ENCODE measurements around the gene PLB1.
"Not testable (repeated sequence)": the region's sequence is repeated elsewhere in the genome, so short reads cannot be mapped to it uniquely, and the experiment has no call there.

PLB1 gene

GRCh38 chr2:28543316-28544035, 47.6 kb downstream of the PLB1 start:
- TF ChIP-seq Cebpa-rat (IDR thresholded peaks at IDR 0.05), result no peak
- Histone ChIP-seq H3K9ac (no peak overlapping the region), H3K27ac (no peak overlapping the region), H3K4me2 (no peak overlapping the region), H3K9me3 (no peaks in the 10 kb centered on the region), H3K4me3 (no peak overlapping the region), H3K4me1 (peaks cover 4% of the 10 kb centered on the region; the same call in 1 of the 2 replicates), H3K36me3 (no peaks in the 10 kb centered on the region), H3K27me3 (no peaks in the 10 kb centered on the region), H4K20me1 (no peaks in the 10 kb centered on the region)

GRCh38 chr2:28544036-28544346, 48.1 kb downstream of the PLB1 start:
- Histone ChIP-seq H3K4me1 (peaks cover 4% of the 10 kb centered on the region; the same call in 1 of the 2 replicates), H3K4me2 (no peak overlapping the region), H3K9ac (no peak overlapping the region), H3K27ac (no peak overlapping the region), H3K9me3 (no peaks in the 10 kb centered on the region), H3K4me3 (no peak overlapping the region), H3K36me3 (no peaks in the 10 kb centered on the region), H4K20me1 (no peaks in the 10 kb centered on the region), H3K27me3 (no peaks in the 10 kb centered on the region)
- TF ChIP-seq Cebpa-rat (IDR thresholded peaks at IDR 0.05), result no peak

- Histone ChIP-seq H4K20me1 (no peaks in the 10 kb centered on the region), H3K4me2 (no peak overlapping the region), H3K4me1 (peaks cover 4% of the 10 kb centered on the region; the same call in 1 of the 2 replicates), H3K4me3 (no peak overlapping the region), H3K36me3 (no peaks in the 10 kb centered on the region), H3K27me3 (no peaks in the 10 kb centered on the region), H3K9ac (no peak overlapping the region), H3K9me3 (no peaks in the 10 kb centered on the region), H3K27ac (no peak overlapping the region)
- no peak for TF ChIP-seq Cebpa-rat (IDR thresholded peaks at IDR 0.05)
Observed at GRCh38 chr2:28544405-28544921, 48.6 kb downstream of the PLB1 start.

GRCh38 chr2:28544922-28545589, 49.2 kb downstream of the PLB1 start:
- Histone ChIP-seq H3K9me3 (no peaks in the 10 kb centered on the region), H4K20me1 (no peaks in the 10 kb centered on the region), H3K4me2 (no peak overlapping the region), H3K4me3 (no peak overlapping the region), H3K9ac (no peak overlapping the region), H3K27ac (no peak overlapping the region), H3K4me1 (peaks cover 4% of the 10 kb centered on the region; the same call in 1 of the 2 replicates), H3K27me3 (no peaks in the 10 kb centered on the region), H3K36me3 (no peaks in the 10 kb centered on the region)
- TF ChIP-seq Cebpa-rat (IDR thresholded peaks at IDR 0.05), result no peak

DNA sequence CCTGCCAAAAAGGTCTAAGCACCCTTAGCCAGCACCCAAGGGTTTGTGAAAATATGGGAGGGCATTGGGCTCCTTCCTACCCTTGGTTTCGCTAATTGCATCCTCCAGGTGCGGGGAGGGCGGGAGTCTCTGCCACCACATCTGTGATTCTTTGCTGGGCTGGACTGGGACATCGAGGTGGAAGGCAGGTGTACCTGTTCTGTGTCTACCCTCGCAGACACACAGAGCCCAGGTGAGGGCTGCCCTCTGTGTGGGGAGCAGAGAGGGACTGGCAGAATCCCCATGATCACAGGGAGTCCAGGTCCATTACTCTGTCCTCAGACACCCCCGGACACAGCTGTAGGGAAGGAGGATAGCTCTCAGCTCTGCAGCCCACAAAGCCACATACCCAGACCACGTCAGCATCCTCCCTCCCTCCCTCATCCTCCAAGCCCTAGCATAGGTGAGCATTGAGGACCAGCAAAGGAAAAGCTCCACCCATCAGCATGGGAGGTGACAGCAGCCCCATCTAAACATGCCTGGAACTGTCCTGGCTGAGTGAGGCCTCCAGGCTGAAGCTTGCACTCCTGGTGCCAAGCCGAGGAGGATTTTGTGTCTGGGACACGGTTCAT, 49.8 kb downstream of the PLB1 start:
- Histone ChIP-seq H4K20me1 (no peaks in the 10 kb centered on the region), H3K4me3 (no peak overlapping the region), H3K36me3 (no peaks in the 10 kb centered on the region), H3K27me3 (no peaks in the 10 kb centered on the region), H3K9ac (no peak overlapping the region), H3K4me2 (no peak overlapping the region), H3K9me3 (no peaks in the 10 kb centered on the region), H3K4me1 (peaks cover 4% of the 10 kb centered on the region; the same call in 1 of the 2 replicates), H3K27ac (no peak overlapping the region)
- TF ChIP-seq Cebpa-rat (IDR thresholded peaks at IDR 0.05), result no peak

- TF ChIP-seq Cebpa-rat (IDR thresholded peaks at IDR 0.05), result no peak
- Histone ChIP-seq H3K4me2 (no peak overlapping the region), H3K9me3 (no peaks in the 10 kb centered on the region), H3K36me3 (no peaks in the 10 kb centered on the region), H3K27me3 (no peaks in the 10 kb centered on the region), H4K20me1 (no peaks in the 10 kb centered on the region), H3K9ac (no peak overlapping the region), H3K4me3 (no peak overlapping the region), H3K4me1 (peaks cover 4% of the 10 kb centered on the region; the same call in 1 of the 2 replicates), H3K27ac (no peak overlapping the region)
Observed at GRCh38 chr2:28546242-28546641, 50.4 kb downstream of the PLB1 start.

GRCh38 chr2:28547223-28547860, 51.5 kb downstream of the PLB1 start:
- Histone ChIP-seq H3K4me2 (no peak overlapping the region), H3K9me3 (no peaks in the 10 kb centered on the region), H3K9ac (no peak overlapping the region), H3K27me3 (no peaks in the 10 kb centered on the region), H3K27ac (no peak overlapping the region), H4K20me1 (no peaks in the 10 kb centered on the region), H3K36me3 (no peaks in the 10 kb centered on the region), H3K4me3 (no peak overlapping the region), H3K4me1 (peaks cover 4% of the 10 kb centered on the region; the same call in 1 of the 2 replicates)
- no peak for TF ChIP-seq Cebpa-rat (IDR thresholded peaks at IDR 0.05)

- no peak overlapping the region for H3K4me2 ChIP-seq
- no peak overlapping the region for H3K4me3 ChIP-seq
- H3K9me3 ChIP-seq, result no peaks in the 10 kb centered on the region
- peaks cover 4% of the 10 kb centered on the region; the same call in 1 of the 2 replicates for H3K4me1 ChIP-seq
- TF ChIP-seq Cebpa-rat (IDR thresholded peaks at IDR 0.05), result no peak
- H3K36me3 ChIP-seq, result no peaks in the 10 kb centered on the region
- no peaks in the 10 kb centered on the region for H3K27me3 ChIP-seq
- H3K9ac ChIP-seq, result no peak overlapping the region
- H3K27ac ChIP-seq, result no peak overlapping the region
- no peaks in the 10 kb centered on the region for H4K20me1 ChIP-seq
Observed at GRCh38 chr2:28547906-28548600, 52.2 kb downstream of the PLB1 start.

GRCh38 chr2:28550345-28550744, 54.5 kb downstream of the PLB1 start:
- H3K27me3 ChIP-seq, result not testable (repeated sequence)

More at GRCh38 chr2:28550345-28550744, 54.5 kb downstream of the PLB1 start:
- not testable (repeated sequence) for H3K4me1 ChIP-seq, H3K9ac ChIP-seq, H3K4me3 ChIP-seq, H3K9me3 ChIP-seq, H3K4me2 ChIP-seq, H4K20me1 ChIP-seq, H3K36me3 ChIP-seq, H3K27ac ChIP-seq
